Measurements from ENCODE around the gene COL4A2. TPM values are rescaled to one million over a fixed set of nuclear protein-coding genes. Genes with fewer than 3 reads are reported as not detected.

Gene COL4A2
- total and polyA plus RNA-seq, 2 donors (not counting 1 experiment from before 2014, with no cell fraction given): 0.17 TPM; not detected in 1

GRCh38 chr13:110334841-110335490 lies 27.9 kb downstream of the COL4A2 start:
- H3K27me3 Mint-ChIP-seq: peaks cover 22% of the 10 kb centered on the region
- Histone ChIP-seq H3K9ac (ENCODE audit: low read length) (no peak overlapping the region), H3K4me1 (ENCODE audit: control insufficient read depth in 2 of 2, insufficient read depth in 2 of 2, low read length in 2 of 2) (no peaks in the 10 kb centered on the region), H4K20me1 (ENCODE audit: control insufficient read depth, insufficient read depth, low read length, poor library complexity, severe bottlenecking) (no peaks in the 10 kb centered on the region), H3K79me2 (ENCODE audit: control insufficient read depth, insufficient read depth, low read length) (no peaks in the 10 kb centered on the region), H3K36me3 (replicated peaks in 1 of 2; ENCODE audit: control extremely low read depth in 1 of 2, control insufficient read depth in 1 of 2, extremely low read depth in 1 of 2, insufficient read depth in 2 of 2, low read length in 1 of 2) (no peaks in the 10 kb centered on the region), H3K27ac (ENCODE audit: low read length in 2 of 2) (no peak overlapping the region), H2AFZ (ENCODE audit: insufficient read depth, low read depth, low read length, poor library complexity, severe bottlenecking) (no peak overlapping the region), H3K4me3 (ENCODE audit: control extremely low read depth in 1 of 5, extremely low read depth in 1 of 5, insufficient read depth in 1 of 5, low read depth in 2 of 5, low read length in 4 of 5) (no peak overlapping the region), H3K9me3 (ENCODE audit: control extremely low read depth in 1 of 3, control insufficient read depth in 2 of 3, insufficient read depth in 1 of 3, low read length in 2 of 3) (peaks cover 0 to 12% (median 0%) of the 10 kb centered on the region in 3 donors), H3K4me2 (replicated peaks; ENCODE audit: low read depth, low read length, poor library complexity, severe bottlenecking) (no peak overlapping the region), H3K27me3 (replicated peaks in 1 of 4; ENCODE audit: control extremely low read depth in 1 of 4, control insufficient read depth in 3 of 4, insufficient read depth in 4 of 4, low read length in 3 of 4) (peaks cover 0 to 9% (median 0%) of the 10 kb centered on the region in 4 experiments)
- intact Hi-C loops (cut with micrococcal nuclease): no loop called here
- H3K27ac Mint-ChIP-seq: no peak overlapping the region
- ATAC-seq (ENCODE audit: low read depth) (no peak), DNase-seq (no peak)
- CTCF ChIA-PET: no interaction called here
- H3K9me3 Mint-ChIP-seq (ENCODE audit: insufficient read depth): peaks cover 4% of the 10 kb centered on the region
- TF ChIP-seq EZH2 (IDR thresholded peaks at IDR 0.05; ENCODE audit: borderline replicate concordance, insufficient read depth, low read depth, low read length, poor library complexity, severe bottlenecking) (no peak), CTCF (IDR thresholded peaks at IDR 0.05) (no peak)
- POLR2A ChIA-PET: no interaction called here
- H3K4me1 Mint-ChIP-seq: no peaks in the 10 kb centered on the region
- no peak overlapping the region for H3K4me3 Mint-ChIP-seq
- 94% methylated on average over 7 of the region's 11 CpGs for whole genome bisulfite sequencing (ENCODE audit: insufficient coverage)

GRCh38 chr13:110336108-110336507 lies 29.0 kb downstream of the COL4A2 start:
- DNase-seq (no peak), ATAC-seq (ENCODE audit: low read depth) (no peak)
- POLR2A ChIA-PET: no interaction called here
- Mint-ChIP-seq H3K27ac (no peak overlapping the region), H3K27me3 (peaks cover 27% of the 10 kb centered on the region), H3K4me3 (no peak overlapping the region), H3K9me3 (ENCODE audit: insufficient read depth) (peaks cover 4% of the 10 kb centered on the region), H3K4me1 (peaks cover 10% of the 10 kb centered on the region)
- no peak overlapping the region for H2AFZ ChIP-seq (ENCODE audit: insufficient read depth, low read depth, low read length, poor library complexity, severe bottlenecking)
- CTCF ChIA-PET: no interaction called here
- WGBS (ENCODE audit: insufficient coverage): 99% methylated on average over 8 of the region's 9 CpGs
- no peak overlapping the region for H3K4me2 ChIP-seq (replicated peaks; ENCODE audit: low read depth, low read length, poor library complexity, severe bottlenecking)
- no peak for TF ChIP-seq CTCF (IDR thresholded peaks at IDR 0.05)
- TF ChIP-seq EZH2 (IDR thresholded peaks at IDR 0.05; ENCODE audit: borderline replicate concordance, insufficient read depth, low read depth, low read length, poor library complexity, severe bottlenecking): no peak
- peaks cover 0 to 15% (median 0%) of the 10 kb centered on the region in 3 donors for H3K9me3 ChIP-seq (ENCODE audit: control extremely low read depth in 1 of 3, control insufficient read depth in 2 of 3, insufficient read depth in 1 of 3, low read length in 2 of 3)
- H4K20me1 ChIP-seq (ENCODE audit: control insufficient read depth, insufficient read depth, low read length, poor library complexity, severe bottlenecking): no peaks in the 10 kb centered on the region
- intact Hi-C loops (cut with micrococcal nuclease): no loop called here
- no peaks in the 10 kb centered on the region for H3K36me3 ChIP-seq (replicated peaks in 1 of 2; ENCODE audit: control extremely low read depth in 1 of 2, control insufficient read depth in 1 of 2, extremely low read depth in 1 of 2, insufficient read depth in 2 of 2, low read length in 1 of 2)
- H3K27me3 ChIP-seq (replicated peaks in 1 of 4; ENCODE audit: control extremely low read depth in 1 of 4, control insufficient read depth in 3 of 4, insufficient read depth in 4 of 4, low read length in 3 of 4): peaks cover 0 to 10% (median 0%) of the 10 kb centered on the region in 4 experiments
- H3K9ac ChIP-seq (ENCODE audit: low read length): no peak overlapping the region
- no peak overlapping the region for H3K27ac ChIP-seq (ENCODE audit: low read length in 2 of 2)
- peaks cover 10% of the 10 kb centered on the region in 2 donors for H3K4me1 ChIP-seq (ENCODE audit: control insufficient read depth in 2 of 2, insufficient read depth in 2 of 2, low read length in 2 of 2)
- no peaks in the 10 kb centered on the region for H3K79me2 ChIP-seq (ENCODE audit: control insufficient read depth, insufficient read depth, low read length)
- H3K4me3 ChIP-seq (ENCODE audit: control extremely low read depth in 1 of 5, extremely low read depth in 1 of 5, insufficient read depth in 1 of 5, low read depth in 2 of 5, low read length in 4 of 5): no peak overlapping the region

All from B cell (primary cell).